Upper lobe of left lung (tissue), 4 donors: ENCODE measurements around the gene KPNA6.

Experiments
- CTCF ChIP-seq, 6 experiments: fragments of 450-650 bp in 4 of 6; fragments of 200-600 bp in 2 of 6; sonication (generic) in 2 of 6; IDR thresholded peaks; one replicate each; pipeline ENCODE4 v1.5.1; 2016 to 2019; ENCODE audit warnings: antibody characterized with exemption in 6 of 6
- EP300 ChIP-seq, 4 donors: sonication (generic); formaldehyde crosslinking; IDR thresholded peaks; one replicate each; pipeline ENCODE4 v1.5.1; 2017; ENCODE audit warnings: antibody characterized with exemption in 4 of 4, control low read depth in 2 of 4
- POLR2A ChIP-seq, 4 donors: fragments of 450-650 bp; IDR thresholded peaks; one replicate each; pipeline ENCODE4 v1.5.1; 2016 to 2017; ENCODE audit warnings: antibody characterized with exemption in 4 of 4, mild to moderate bottlenecking in 2 of 4
- POLR2AphosphoS5 ChIP-seq, 2 donors: sonication (generic); formaldehyde crosslinking; IDR thresholded peaks; one replicate each; pipeline ENCODE4 v1.5.1; 2017; ENCODE audit warnings: antibody characterized with exemption in 2 of 2

DNA sequence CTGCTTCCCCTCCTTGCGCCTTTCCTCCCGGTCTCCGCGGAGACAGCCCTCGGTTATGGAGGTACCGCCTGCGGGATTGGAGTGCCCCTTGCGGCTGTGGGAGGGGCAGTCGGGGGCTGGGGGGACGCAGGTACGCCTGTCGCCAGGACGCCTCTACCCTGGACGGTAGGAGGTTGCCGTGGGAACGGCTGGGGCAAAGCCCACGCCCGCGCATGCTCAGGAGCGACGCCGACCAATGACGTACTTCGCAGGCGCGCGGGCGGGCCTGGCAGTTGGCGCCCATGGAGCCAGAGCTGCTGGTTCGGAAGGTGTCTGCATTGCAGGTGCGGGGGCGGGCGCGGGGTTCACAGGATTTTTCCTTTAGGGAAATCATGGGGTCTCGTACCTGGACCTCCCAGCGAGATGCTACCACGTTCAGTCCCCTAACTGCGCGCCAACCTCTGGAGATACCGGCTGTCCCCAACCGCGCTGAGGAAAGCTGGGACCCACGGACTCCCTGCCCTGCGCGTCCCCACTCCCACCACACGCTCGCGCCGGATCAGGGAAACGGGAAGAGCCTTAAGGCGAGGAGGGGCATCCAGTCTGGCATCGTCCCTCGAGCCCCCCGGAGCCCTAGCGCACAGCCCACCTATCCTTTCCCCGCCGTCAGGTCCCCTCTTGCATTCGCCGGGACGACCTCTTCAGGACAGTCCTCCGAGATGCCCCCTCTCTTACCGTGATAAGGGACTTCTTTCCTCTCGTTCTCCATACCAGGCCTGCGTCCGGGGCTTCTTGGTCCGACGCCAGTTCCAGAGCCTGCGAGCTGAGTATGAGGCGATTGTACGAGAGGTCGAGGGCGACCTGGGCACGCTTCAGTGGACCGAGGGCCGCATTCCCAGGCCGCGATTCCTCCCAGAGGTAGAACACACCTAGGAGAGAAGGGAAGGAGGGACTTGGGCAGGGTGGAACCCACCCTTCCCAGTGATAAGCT, 97.8 kb downstream of the KPNA6 start, which contains the start of gene IQCC:
- peak in 1 of 6 experiments; percentile 17 for TF ChIP-seq CTCF (IDR thresholded peaks at IDR 0.05)
- TF ChIP-seq POLR2AphosphoS5 (IDR thresholded peaks at IDR 0.05): peak; percentile 68 to 84
- peak in 1 of 4 donors; percentile 18 for TF ChIP-seq EP300 (IDR thresholded peaks at IDR 0.05)
- TF ChIP-seq POLR2A (IDR thresholded peaks at IDR 0.05): peak in 3 of 4 donors; percentile 52 to 66 (median 56)
